Loucy (cell line): ENCODE data around the gene TRIM22.

Experiments used
- CTCF ChIP-seq: fragments of 200-600 bp; sonication (generic); conservative IDR thresholded peaks from 2 replicates; pipeline ENCODE4 v1.5.1; 2014; ENCODE audit warnings: mild to moderate bottlenecking, antibody characterized with exemption, low read length
- EZH2phosphoT487 ChIP-seq: fragments of 200-600 bp; IDR thresholded peaks from 2 replicates; pipeline ENCODE4 v1.6.1; 2018; ENCODE audit warnings: antibody characterized with exemption, mild to moderate bottlenecking, moderate library complexity, borderline replicate concordance

- TF ChIP-seq CTCF = no peak
- TF ChIP-seq EZH2phosphoT487 = no peak
These were observed 49.6 kb upstream of the TRIM22 start for GRCh38 chr11:5639953-5640352.
